Gastrocnemius medialis (tissue), 4 donors: Measurements from ENCODE around the gene MAOA. TPM values are rescaled to one million over a fixed set of nuclear protein-coding genes. Genes with fewer than 3 reads are reported as not detected.
A peak's percentile ranks its signal among the peaks of the same experiment; 100 is the strongest.

Experiments
- ATAC-seq, 2 donors: fragments of 150-250 bp; one replicate each; pipeline ENCODE4 v1.9.1; 2016
- DNase-seq, 2 donors: peaks; one replicate each; pipeline ENCODE4 v3.0.0-alpha.2; 2019
- H3K27ac ChIP-seq, 4 donors: fragments of 200-600 bp; sonication (generic); 1 replicate in 1 of 4; 2 replicates in 3 of 4; pipeline ENCODE4 v1.5.1; 2016 to 2018; ENCODE audit warnings: mild to moderate bottlenecking in 2 of 4, moderate library complexity in 1 of 4
- H3K27me3 ChIP-seq, 3 donors: fragments of 200-600 bp; sonication (generic) in 2 of 3; 1 replicate in 1 of 3; 2 replicates in 2 of 3; pipeline versions ENCODE4 v1.5.1 to v1.6.0; 2016 to 2019; ENCODE audit warnings: mild to moderate bottlenecking in 1 of 3, moderate library complexity in 1 of 3
- H3K36me3 ChIP-seq, 2 donors: fragments of 200-600 bp; sonication (generic) in 1 of 2; one replicate each; pipeline ENCODE4 v1.5.1; 2017 to 2018
- H3K4me1 ChIP-seq, 2 donors: fragments of 200-600 bp; sonication (generic) in 1 of 2; one replicate each; pipeline ENCODE4 v1.5.1; 2016 to 2017; ENCODE audit warnings: mild to moderate bottlenecking in 2 of 2
- H3K4me3 ChIP-seq, 4 donors: fragments of 200-600 bp; sonication (generic) in 3 of 4; 1 replicate in 1 of 4; 2 replicates in 3 of 4; pipeline ENCODE4 v1.5.1; 2016 to 2019; ENCODE audit warnings: mild to moderate bottlenecking in 2 of 4
- H3K9me3 ChIP-seq, 3 donors: fragments of 200-600 bp; sonication (generic) in 2 of 3; 1 replicate in 1 of 3; 2 replicates in 2 of 3; pipeline ENCODE4 v1.5.1; 2016 to 2019
- CTCF ChIP-seq, 5 experiments: fragments of 450-650 bp in 3 of 5; fragments of 200-600 bp in 2 of 5; sonication (generic) in 2 of 5; IDR thresholded peaks in 4 of 5; conservative IDR thresholded peaks in 1 of 5; 1 replicate in 4 of 5; 2 replicates in 1 of 5; pipeline ENCODE4 v1.5.1; 2016 to 2019; ENCODE audit warnings: antibody characterized with exemption in 5 of 5, mild to moderate bottlenecking in 3 of 5, moderate library complexity in 3 of 5
- POLR2A ChIP-seq, 2 donors: fragments of 450-650 bp; IDR thresholded peaks; one replicate each; pipeline ENCODE4 v1.6.1; 2017; ENCODE audit warnings: antibody characterized with exemption in 2 of 2, mild to moderate bottlenecking in 2 of 2, moderate library complexity in 2 of 2
- in situ Hi-C, 4 donors: fragments of 200-750 bp; cut with MboI; loops; one replicate each; pipeline versions ENCODE4 v1.15.0 to v1.8.0; 2017; ENCODE audit warnings: low sequenced_read_pairs in 4 of 4
- intact Hi-C: fragments of 100-400 bp; cut with DNase I; formaldehyde crosslinking; loops from one replicate; pipeline ENCODE4 v1.15.1; 2023; ENCODE audit warnings: low total_unique reads
- total RNA-seq, 4 donors: library from RNA; depleted of rRNA; stranded (reverse); fragments of >200 nt; gene quantifications; one replicate each; pipeline versions ENCODE4 v1.1.0 to v1.2.3, GENCODE V29; 2016

MAOA gene
- total RNA-seq, 4 donors from 2014 or later: 25.2 to 244 (median 109) TPM

- DNase-seq (no peak), ATAC-seq (no peak)
- no peaks in the 10 kb centered on the region for H3K9me3 ChIP-seq
- no peak for TF ChIP-seq POLR2A (IDR thresholded peaks at IDR 0.05)
- TF ChIP-seq CTCF (IDR thresholded peaks at IDR 0.05 in 4 of 5, conservative IDR thresholded peaks at IDR 0.05 in 1 of 5): no peak
- peak overlapping the region in 1 of 4 donors; percentile 50 for H3K27ac ChIP-seq
- no peaks in the 10 kb centered on the region for H3K27me3 ChIP-seq
- in situ Hi-C loops (no loop called here), intact Hi-C loops (no loop called here)
- H3K36me3 ChIP-seq: peaks cover 0 to 6% of the 10 kb centered on the region in 2 donors
- H3K4me3 ChIP-seq: no peak overlapping the region
- H3K4me1 ChIP-seq: no peaks in the 10 kb centered on the region
These were observed 37.7 kb downstream of the MAOA start for GRCh38 chrX:43693602-43694406.

- Histone ChIP-seq H3K36me3 (no peaks in the 10 kb centered on the region), H3K9me3 (no peaks in the 10 kb centered on the region), H3K4me3 (no peak overlapping the region), H3K27ac (no peak overlapping the region), H3K4me1 (peaks cover 8 to 10% of the 10 kb centered on the region in 2 donors), H3K27me3 (peaks cover 0 to 3% (median 0%) of the 10 kb centered on the region in 3 donors)
- DNase-seq: no peak
- intact Hi-C loops (no loop called here), in situ Hi-C loops (no loop called here)
- no peak for TF ChIP-seq POLR2A (IDR thresholded peaks at IDR 0.05)
- no peak for TF ChIP-seq CTCF (IDR thresholded peaks at IDR 0.05 in 4 of 5, conservative IDR thresholded peaks at IDR 0.05 in 1 of 5)
- ATAC-seq: no peak
These were observed 43.4 kb downstream of the MAOA start for GRCh38 chrX:43699475-43699874.

GRCh38 chrX:43702079-43702524 lies 46.0 kb downstream of the MAOA start:
- DNase-seq (no peak), ATAC-seq (no peak)
- H3K4me3 ChIP-seq: no peak overlapping the region
- peak overlapping the region; percentile 8 to 68 (median 48) for H3K27ac ChIP-seq
- H3K9me3 ChIP-seq: no peaks in the 10 kb centered on the region
- intact Hi-C loops: no loop called here
- in situ Hi-C loops: no loop called here
- peaks cover 0 to 3% (median 0%) of the 10 kb centered on the region in 3 donors for H3K27me3 ChIP-seq
- no peak for TF ChIP-seq CTCF (IDR thresholded peaks at IDR 0.05 in 4 of 5, conservative IDR thresholded peaks at IDR 0.05 in 1 of 5)
- no peak for TF ChIP-seq POLR2A (IDR thresholded peaks at IDR 0.05)
- H3K4me1 ChIP-seq: peaks cover 8 to 10% of the 10 kb centered on the region in 2 donors
- H3K36me3 ChIP-seq: no peaks in the 10 kb centered on the region

GRCh38 chrX:43702660-43703059 lies 46.6 kb downstream of the MAOA start:
- ATAC-seq: no peak

More at GRCh38 chrX:43702660-43703059, 46.6 kb downstream of the MAOA start:
- intact Hi-C loops: no loop called here
- no peak for TF ChIP-seq POLR2A (IDR thresholded peaks at IDR 0.05)
- TF ChIP-seq CTCF (IDR thresholded peaks at IDR 0.05 in 4 of 5, conservative IDR thresholded peaks at IDR 0.05 in 1 of 5): no peak
- Histone ChIP-seq H3K9me3 (no peaks in the 10 kb centered on the region), H3K4me1 (peaks cover 8 to 10% of the 10 kb centered on the region in 2 donors), H3K27me3 (peaks cover 0 to 3% (median 0%) of the 10 kb centered on the region in 3 donors), H3K4me3 (no peak overlapping the region), H3K36me3 (no peaks in the 10 kb centered on the region), H3K27ac (peak overlapping the region; percentile 8 to 68 (median 48))
- no peak for DNase-seq
- in situ Hi-C loops: no loop called here
